Measurements from ENCODE around the gene CYP4Z1. TPM values are rescaled to one million over a fixed set of nuclear protein-coding genes. Genes with fewer than 3 reads are reported as not detected.
"Not testable (repeated sequence)": the region's sequence is repeated elsewhere in the genome, so short reads cannot be mapped to it uniquely, and the experiment has no call there.

Gene CYP4Z1
- total and polyA plus RNA-seq, 12 donors: 0.07 to 0.84 (median 0.28) TPM; not detected in 1

DNA sequence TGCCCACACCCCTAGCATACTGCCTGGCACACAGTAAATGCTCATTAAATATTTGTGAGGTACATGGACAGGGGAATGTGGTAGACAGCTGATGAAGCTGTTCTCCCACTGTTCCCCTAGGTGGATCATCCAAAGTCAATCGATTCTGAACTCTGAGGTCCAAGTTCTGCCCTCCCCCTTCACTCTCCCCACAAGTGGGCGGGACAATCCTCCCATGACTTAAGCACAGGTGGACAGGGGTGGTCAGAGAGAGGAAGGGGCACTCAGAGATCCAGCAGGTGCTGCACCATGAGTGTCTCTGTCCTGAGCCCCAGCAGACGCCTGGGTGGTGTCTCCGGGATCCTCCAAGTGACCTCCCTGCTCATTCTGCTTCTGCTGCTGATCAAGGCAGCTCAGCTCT is 70.2 kb downstream of the CYP4Z1 start, which contains the start of gene CYP4A22:
Gene CYP4A22 (plus strand): TSS at position 244 of the 400 bp plus-strand sequence. CDS start 45 bp downstream, at position 289.
- Histone ChIP-seq H3K4me3 (no peak within 1 kb of the TSS), H3K4me1 (replicated peaks in 1 of 2) (no peaks in the 10 kb centered on the region), H3K27ac (no peak within 1 kb of the TSS), H3K36me3 (replicated peaks in 1 of 2) (no peaks in the 10 kb centered on the region), H3K27me3 (no peaks in the 10 kb centered on the region), H3K9me3 (replicated peaks in 1 of 3) (no peaks in the 10 kb centered on the region)
- 74 to 91% (median 84%) methylated on average over 4 of the region's 4 CpGs for WGBS, 4 donors
- DNase-seq: no peak
- TF ChIP-seq, protein P1, sequence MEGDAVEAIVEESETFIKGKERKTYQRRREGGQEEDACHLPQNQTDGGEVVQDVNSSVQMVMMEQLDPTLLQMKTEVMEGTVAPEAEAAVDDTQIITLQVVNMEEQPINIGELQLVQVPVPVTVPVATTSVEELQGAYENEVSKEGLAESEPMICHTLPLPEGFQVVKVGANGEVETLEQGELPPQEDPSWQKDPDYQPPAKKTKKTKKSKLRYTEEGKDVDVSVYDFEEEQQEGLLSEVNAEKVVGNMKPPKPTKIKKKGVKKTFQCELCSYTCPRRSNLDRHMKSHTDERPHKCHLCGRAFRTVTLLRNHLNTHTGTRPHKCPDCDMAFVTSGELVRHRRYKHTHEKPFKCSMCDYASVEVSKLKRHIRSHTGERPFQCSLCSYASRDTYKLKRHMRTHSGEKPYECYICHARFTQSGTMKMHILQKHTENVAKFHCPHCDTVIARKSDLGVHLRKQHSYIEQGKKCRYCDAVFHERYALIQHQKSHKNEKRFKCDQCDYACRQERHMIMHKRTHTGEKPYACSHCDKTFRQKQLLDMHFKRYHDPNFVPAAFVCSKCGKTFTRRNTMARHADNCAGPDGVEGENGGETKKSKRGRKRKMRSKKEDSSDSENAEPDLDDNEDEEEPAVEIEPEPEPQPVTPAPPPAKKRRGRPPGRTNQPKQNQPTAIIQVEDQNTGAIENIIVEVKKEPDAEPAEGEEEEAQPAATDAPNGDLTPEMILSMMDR (IDR thresholded peaks at IDR 0.05): no peak
- no peak for TF ChIP-seq POLR2A (IDR thresholded peaks at IDR 0.05)
- intact Hi-C loops (cut with DNase I): no loop called here

DNA sequence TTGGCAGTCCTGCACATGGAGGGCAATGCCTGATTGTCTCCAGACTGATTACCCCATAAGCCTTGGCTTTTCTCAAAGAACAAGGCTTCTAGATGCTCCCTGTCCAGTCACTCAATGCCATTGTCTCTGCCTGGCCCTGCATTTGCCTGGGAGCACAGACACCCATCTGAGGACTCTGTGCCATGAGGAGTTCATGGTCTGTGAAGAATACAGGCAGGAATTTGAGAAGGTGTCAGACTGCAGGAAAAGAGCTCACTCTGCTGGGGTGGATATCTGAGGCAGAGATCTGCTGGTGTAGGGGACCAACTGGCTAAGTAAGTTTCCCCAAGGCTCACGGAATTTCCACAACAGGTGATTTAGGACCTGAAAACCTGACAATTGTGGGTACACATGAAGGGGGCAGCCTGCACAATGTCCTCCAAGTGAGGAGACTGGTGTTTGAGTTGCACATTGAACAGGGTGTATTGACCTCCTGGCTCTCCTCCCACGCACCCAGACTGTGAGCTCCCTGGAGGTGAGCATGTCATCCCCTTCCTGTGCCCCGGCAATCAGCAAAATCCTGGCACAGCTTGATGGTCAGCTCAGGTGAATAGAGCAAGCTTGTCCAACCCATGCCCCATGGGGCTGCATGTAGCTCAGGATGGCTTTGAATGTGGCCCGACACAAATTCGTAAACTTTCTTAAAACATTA is 71.0 kb downstream of the CYP4Z1 start:
- 77 to 80% (median 78%) methylated on average over 2 to 5 of the region's 5 CpGs for WGBS, 4 donors
- intact Hi-C loops (cut with DNase I): no loop called here
- TF ChIP-seq, protein P1 (IDR thresholded peaks at IDR 0.05): no peak
- TF ChIP-seq POLR2A (IDR thresholded peaks at IDR 0.05): no peak

DNA sequence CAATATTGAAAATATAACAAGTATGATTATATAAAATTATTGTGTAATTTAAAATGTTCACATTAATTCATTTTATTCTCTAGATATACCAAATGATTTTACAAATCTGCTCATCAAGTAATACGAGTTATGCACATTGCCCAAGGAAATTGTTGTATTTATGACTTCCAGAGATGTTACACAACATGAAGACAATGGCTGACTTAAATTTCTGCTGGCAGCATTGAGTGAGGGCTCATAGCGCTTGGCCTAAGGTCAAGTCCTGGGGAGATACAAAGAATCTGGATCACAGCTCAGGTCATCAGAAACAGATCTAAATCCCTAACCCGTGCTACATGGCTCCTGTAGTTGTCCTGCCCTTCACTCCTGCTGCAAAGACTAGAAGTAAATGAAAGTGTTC is 73.3 kb downstream of the CYP4Z1 start:
- H3K27ac ChIP-seq; H3K4me3 ChIP-seq; intact Hi-C loops (cut with DNase I); H3K4me1 ChIP-seq (replicated peaks in 1 of 2); H3K9me3 ChIP-seq (replicated peaks in 1 of 3); H3K36me3 ChIP-seq (replicated peaks in 1 of 2); DNase-seq; H3K27me3 ChIP-seq: not testable (repeated sequence)
- WGBS, 4 donors: 66 to 76% (median 70%) methylated on average over 3 of the region's 3 CpGs

More for the DNA sequence above, 71.0 kb downstream of the CYP4Z1 start:
- H3K27ac ChIP-seq: no peak overlapping the region
- no peaks in the 10 kb centered on the region for H3K36me3 ChIP-seq (replicated peaks in 1 of 2)
- no peaks in the 10 kb centered on the region for H3K9me3 ChIP-seq (replicated peaks in 1 of 3)
- no peak for DNase-seq
- H3K27me3 ChIP-seq: no peaks in the 10 kb centered on the region
- H3K4me1 ChIP-seq (replicated peaks in 1 of 2): no peaks in the 10 kb centered on the region
- no peak overlapping the region for H3K4me3 ChIP-seq

DNA sequence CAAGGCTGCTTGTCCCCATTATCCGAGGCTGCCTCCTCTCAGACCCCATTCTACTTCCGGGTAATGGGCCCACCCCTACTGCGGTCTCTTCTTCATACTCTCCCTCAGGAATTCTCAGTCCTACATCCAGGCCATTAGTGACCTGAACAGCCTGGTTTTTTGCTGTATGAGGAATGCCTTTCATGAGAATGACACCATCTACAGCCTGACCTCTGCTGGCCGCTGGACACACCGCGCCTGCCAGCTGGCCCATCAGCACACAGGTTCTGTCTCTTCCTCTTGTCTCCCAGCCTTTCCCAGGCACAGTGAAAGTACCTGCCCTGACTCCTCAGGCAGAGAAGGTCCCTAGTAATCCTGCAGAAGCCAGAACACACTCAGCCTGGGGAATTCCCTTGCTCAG is 76.6 kb downstream of the CYP4Z1 start:
- H3K27ac ChIP-seq; DNase-seq; H3K27me3 ChIP-seq; H3K4me1 ChIP-seq (replicated peaks in 1 of 2); H3K4me3 ChIP-seq; H3K9me3 ChIP-seq (replicated peaks in 1 of 3); intact Hi-C loops (cut with DNase I); H3K36me3 ChIP-seq (replicated peaks in 1 of 2): not testable (repeated sequence)
- TF ChIP-seq, protein P1 (IDR thresholded peaks at IDR 0.05): peak in 1 of 6 experiments; percentile 22
- 41 to 74% (median 67%) methylated on average over 3 to 6 of the region's 6 CpGs for WGBS, 4 donors

DNA sequence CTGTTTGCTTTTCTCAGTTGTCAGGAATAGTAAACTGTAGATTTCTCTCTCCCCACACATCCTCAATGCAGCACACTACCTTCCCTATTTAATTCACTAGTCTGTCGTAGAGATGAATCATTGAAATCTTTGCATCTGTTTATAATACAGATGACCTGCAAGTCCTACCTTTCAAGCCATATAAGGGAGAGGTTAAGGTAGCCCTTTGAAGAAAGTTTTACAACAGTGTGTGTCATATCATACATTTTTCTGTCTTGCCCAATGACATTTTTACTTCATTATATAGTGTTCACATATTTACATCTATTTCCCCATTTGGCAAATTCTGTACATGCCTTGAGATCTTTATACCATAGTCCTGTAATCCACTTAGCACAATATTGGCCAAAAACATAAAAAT is 79.5 kb downstream of the CYP4Z1 start:
- H3K27me3 ChIP-seq; H3K4me3 ChIP-seq; H3K4me1 ChIP-seq (replicated peaks in 1 of 2); H3K9me3 ChIP-seq (replicated peaks in 1 of 3); H3K36me3 ChIP-seq (replicated peaks in 1 of 2); H3K27ac ChIP-seq; intact Hi-C loops (cut with DNase I); DNase-seq: not testable (repeated sequence)
- 0 to 76% (median 41%) methylated on average over 1 of the region's 1 CpG for WGBS, 4 donors

Data from adrenal gland (tissue), 12 donors.